Upper lobe of right lung (tissue), 1 donor: ENCODE results near the gene MAN1A1. TPM values are rescaled to one million over a fixed set of nuclear protein-coding genes. Genes with fewer than 3 reads are reported as not detected.

Experiments
- ATAC-seq: fragments of 200-7000 bp; cut with Tn5 transposase; one replicate; pipeline ENCODE4 v1.9.1; 2020; ENCODE audit warnings: mild to moderate bottlenecking, moderate library complexity
- DNase-seq: peaks from one replicate; pipeline ENCODE4 v3.0.0-alpha.2; 2020
- H3K27ac ChIP-seq: fragments of 200-600 bp; one replicate; pipeline ENCODE4 v1.8.0; 2022
- H3K27me3 ChIP-seq: fragments of 200-600 bp; one replicate; pipeline ENCODE4 v1.8.0; 2022; ENCODE audit warnings: mild to moderate bottlenecking
- H3K36me3 ChIP-seq: fragments of 200-600 bp; one replicate; pipeline ENCODE4 v1.8.0; 2022
- H3K4me1 ChIP-seq: fragments of 200-600 bp; one replicate; pipeline ENCODE4 v1.8.0; 2022
- H3K4me3 ChIP-seq: fragments of 200-600 bp; one replicate; pipeline ENCODE4 v1.8.0; 2022; ENCODE audit warnings: mild to moderate bottlenecking
- H3K9me3 ChIP-seq: fragments of 200-600 bp; one replicate; pipeline ENCODE4 v1.8.0; 2022
- intact Hi-C: fragments of 100-400 bp; cut with DNase I; formaldehyde crosslinking; loops from one replicate; pipeline ENCODE4 v1.11.0; 2022
- total RNA-seq: library from RNA; stranded (reverse); fragmentation: NEBNext Ultra II Directional; extraction: Animal tissue kit (Norgen Biotek cat#: 25700); gene quantifications from one replicate; pipeline ENCODE4 v1.2.1, GENCODE V29; 2021
- TF ChIP-seq, protein P1 (sequence below): fragments of 200-600 bp; IDR thresholded peaks from one replicate; pipeline ENCODE4 v1.8.0; 2022; ENCODE audit warnings: antibody characterized with exemption
- donor health status: DM: no; HTN: yes; CAD: no; lungs with severe emphysema.

MAN1A1 gene
- total RNA-seq, 1 donor from 2014 or later, result 74.0 TPM

- DNase-seq, result no peak
- intact Hi-C loops, result no loop called here
- H3K4me1 ChIP-seq, result no peaks in the 10 kb centered on the region
- no peak overlapping the region for H3K27ac ChIP-seq
- no peaks in the 10 kb centered on the region for H3K27me3 ChIP-seq
- no peaks in the 10 kb centered on the region for H3K9me3 ChIP-seq
- no peaks in the 10 kb centered on the region for H3K36me3 ChIP-seq
- H3K4me3 ChIP-seq, result no peak overlapping the region
- ATAC-seq, result no peak
- TF ChIP-seq, protein P1, sequence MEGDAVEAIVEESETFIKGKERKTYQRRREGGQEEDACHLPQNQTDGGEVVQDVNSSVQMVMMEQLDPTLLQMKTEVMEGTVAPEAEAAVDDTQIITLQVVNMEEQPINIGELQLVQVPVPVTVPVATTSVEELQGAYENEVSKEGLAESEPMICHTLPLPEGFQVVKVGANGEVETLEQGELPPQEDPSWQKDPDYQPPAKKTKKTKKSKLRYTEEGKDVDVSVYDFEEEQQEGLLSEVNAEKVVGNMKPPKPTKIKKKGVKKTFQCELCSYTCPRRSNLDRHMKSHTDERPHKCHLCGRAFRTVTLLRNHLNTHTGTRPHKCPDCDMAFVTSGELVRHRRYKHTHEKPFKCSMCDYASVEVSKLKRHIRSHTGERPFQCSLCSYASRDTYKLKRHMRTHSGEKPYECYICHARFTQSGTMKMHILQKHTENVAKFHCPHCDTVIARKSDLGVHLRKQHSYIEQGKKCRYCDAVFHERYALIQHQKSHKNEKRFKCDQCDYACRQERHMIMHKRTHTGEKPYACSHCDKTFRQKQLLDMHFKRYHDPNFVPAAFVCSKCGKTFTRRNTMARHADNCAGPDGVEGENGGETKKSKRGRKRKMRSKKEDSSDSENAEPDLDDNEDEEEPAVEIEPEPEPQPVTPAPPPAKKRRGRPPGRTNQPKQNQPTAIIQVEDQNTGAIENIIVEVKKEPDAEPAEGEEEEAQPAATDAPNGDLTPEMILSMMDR, result no peak
These were observed 94.1 kb downstream of the MAN1A1 start for GRCh38 chr6:119255492-119255891.

DNA sequence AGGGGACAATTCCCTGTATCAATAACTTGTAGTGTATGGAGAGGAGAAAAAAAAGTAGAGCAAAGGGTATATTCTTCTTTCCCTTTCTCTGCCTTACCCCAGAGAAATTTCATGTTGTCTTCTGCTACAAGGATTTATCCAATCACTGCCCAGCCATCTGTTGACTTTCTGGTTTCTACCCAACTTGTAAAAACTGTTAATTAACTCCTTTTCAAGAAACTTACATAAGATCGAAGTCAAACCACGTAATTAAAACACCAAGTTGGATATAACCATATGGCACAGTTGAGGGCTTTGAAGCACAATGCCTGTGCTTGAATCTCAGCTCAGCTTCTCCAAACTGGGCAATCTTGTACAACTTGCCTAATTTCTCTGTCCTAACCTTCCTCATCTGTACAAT lies 99.5 kb downstream of the MAN1A1 start:
- Histone ChIP-seq H3K27ac (no peak overlapping the region), H3K36me3 (peaks cover 12% of the 10 kb centered on the region), H3K9me3 (no peaks in the 10 kb centered on the region), H3K4me1 (no peaks in the 10 kb centered on the region), H3K27me3 (no peaks in the 10 kb centered on the region), H3K4me3 (no peak overlapping the region)
- ATAC-seq (no peak), DNase-seq (no peak)
- intact Hi-C loops, result no loop called here
- TF ChIP-seq, protein P1, result no peak

GRCh38 chr6:119249319-119249718 lies 100.2 kb downstream of the MAN1A1 start:
- no peaks in the 10 kb centered on the region for H3K27me3 ChIP-seq
- no peak overlapping the region for H3K4me3 ChIP-seq
- no peak for ATAC-seq
- peaks cover 12% of the 10 kb centered on the region for H3K36me3 ChIP-seq
- no peak for DNase-seq
- H3K27ac ChIP-seq, result no peak overlapping the region
- H3K9me3 ChIP-seq, result no peaks in the 10 kb centered on the region
- H3K4me1 ChIP-seq, result no peaks in the 10 kb centered on the region
- TF ChIP-seq, protein P1, result no peak
- intact Hi-C loops, result no loop called here

DNA sequence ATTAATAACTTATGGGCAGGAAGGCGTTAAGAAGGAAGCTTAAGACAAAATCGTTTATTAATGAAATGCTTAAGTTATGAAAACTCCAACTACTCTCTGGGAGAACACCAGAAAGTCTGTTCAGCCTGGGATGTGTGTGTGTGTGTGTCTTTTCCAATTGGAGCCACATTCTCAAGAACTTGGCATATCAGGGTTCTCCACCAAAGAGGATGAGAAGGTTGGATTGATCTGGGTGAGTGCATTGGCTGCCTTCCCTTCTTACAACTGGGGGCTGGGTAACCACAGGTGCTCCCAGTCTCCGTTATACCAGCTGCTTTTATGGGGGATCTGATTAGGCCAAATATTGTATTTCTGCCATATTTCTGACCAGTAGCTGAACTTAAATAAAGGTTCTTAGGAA lies 102.1 kb downstream of the MAN1A1 start:
- DNase-seq, result no peak
- no peaks in the 10 kb centered on the region for H3K27me3 ChIP-seq
- H3K9me3 ChIP-seq, result no peaks in the 10 kb centered on the region
- intact Hi-C loops, result no loop called here
- no peak for ATAC-seq
- no peak overlapping the region for H3K27ac ChIP-seq
- TF ChIP-seq, protein P1, result no peak
- no peak overlapping the region for H3K4me3 ChIP-seq
- no peaks in the 10 kb centered on the region for H3K4me1 ChIP-seq
- peaks cover 12% of the 10 kb centered on the region for H3K36me3 ChIP-seq

- no peaks in the 10 kb centered on the region for H3K27me3 ChIP-seq
These were observed 105.9 kb downstream of the MAN1A1 start for GRCh38 chr6:119243657-119244056.

GRCh38 chr6:119243037-119243436 lies 106.5 kb downstream of the MAN1A1 start:
- Histone ChIP-seq H3K4me1 (peaks cover 12% of the 10 kb centered on the region), H3K27me3 (no peaks in the 10 kb centered on the region), H3K4me3 (no peak overlapping the region), H3K36me3 (peaks cover 12% of the 10 kb centered on the region), H3K27ac (no peak overlapping the region), H3K9me3 (no peaks in the 10 kb centered on the region)
- DNase-seq (no peak), ATAC-seq (no peak)
- intact Hi-C loops, result no loop called here
- TF ChIP-seq, protein P1, result no peak

More at GRCh38 chr6:119243657-119244056, 105.9 kb downstream of the MAN1A1 start:
- no peaks in the 10 kb centered on the region for H3K9me3 ChIP-seq
- no peak overlapping the region for H3K27ac ChIP-seq
- DNase-seq (no peak), ATAC-seq (no peak)
- H3K36me3 ChIP-seq, result peaks cover 12% of the 10 kb centered on the region
- intact Hi-C loops, result no loop called here
- TF ChIP-seq, protein P1, result no peak
- peaks cover 12% of the 10 kb centered on the region for H3K4me1 ChIP-seq
- H3K4me3 ChIP-seq, result no peak overlapping the region
